Measurements from ENCODE around the gene ZMYND8.

ZMYND8 gene

GRCh38 chr20:47165376-47165865 lies 191.1 kb downstream of the ZMYND8 start:
- TF ChIP-seq REST (IDR thresholded peaks at IDR 0.05; ENCODE audit: insufficient read depth in 1 of 2, low read depth in 2 of 2, low read length in 2 of 2) (no peak), SIN3A (IDR thresholded peaks at IDR 0.05; ENCODE audit: borderline replicate concordance, insufficient read depth, low read length) (no peak), TAF1 (IDR thresholded peaks at IDR 0.05; ENCODE audit: borderline replicate concordance, insufficient read depth, low read length) (no peak), FOXP2 (optimal IDR thresholded peaks at IDR 0.05; ENCODE audit: borderline replicate concordance, extremely low read depth, extremely low read length, insufficient read depth) (no peak), POLR2AphosphoS5 (IDR thresholded peaks at IDR 0.05; ENCODE audit: low read depth, low read length) (no peak)

DNA sequence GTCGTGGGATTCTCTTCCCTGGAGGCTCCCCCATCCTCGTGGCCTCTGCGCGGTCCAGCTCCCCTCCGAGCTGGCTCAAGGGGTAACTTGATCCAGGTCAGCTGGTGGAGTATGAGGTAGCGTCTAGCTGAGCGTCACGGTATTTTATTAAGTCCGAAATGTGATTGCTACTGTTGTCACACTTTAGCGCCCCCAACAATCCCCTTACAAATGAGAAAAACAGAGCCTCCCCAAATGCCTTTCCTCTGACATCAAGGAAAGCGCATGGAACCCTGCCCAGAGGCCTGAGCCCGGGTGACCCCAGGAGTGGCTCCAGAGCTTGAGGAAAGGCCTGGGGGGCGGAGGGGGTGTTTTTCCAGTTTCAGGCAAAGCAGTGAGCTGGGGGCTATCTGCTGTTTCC lies 192.4 kb downstream of the ZMYND8 start:
- no peak for TF ChIP-seq POLR2AphosphoS5 (IDR thresholded peaks at IDR 0.05; ENCODE audit: low read depth, low read length)
- TF ChIP-seq SIN3A (IDR thresholded peaks at IDR 0.05; ENCODE audit: borderline replicate concordance, insufficient read depth, low read length), result no peak
- no peak for TF ChIP-seq TAF1 (IDR thresholded peaks at IDR 0.05; ENCODE audit: borderline replicate concordance, insufficient read depth, low read length)
- no peak for TF ChIP-seq FOXP2 (optimal IDR thresholded peaks at IDR 0.05; ENCODE audit: borderline replicate concordance, extremely low read depth, extremely low read length, insufficient read depth)
- TF ChIP-seq REST (IDR thresholded peaks at IDR 0.05; ENCODE audit: insufficient read depth in 1 of 2, low read depth in 2 of 2, low read length in 2 of 2), result no peak

GRCh38 chr20:47161411-47161810 lies 195.1 kb downstream of the ZMYND8 start:
- no peak for TF ChIP-seq SIN3A (IDR thresholded peaks at IDR 0.05; ENCODE audit: borderline replicate concordance, insufficient read depth, low read length)
- no peak for TF ChIP-seq TAF1 (IDR thresholded peaks at IDR 0.05; ENCODE audit: borderline replicate concordance, insufficient read depth, low read length)
- no peak for TF ChIP-seq POLR2AphosphoS5 (IDR thresholded peaks at IDR 0.05; ENCODE audit: low read depth, low read length)

GRCh38 chr20:47160992-47161391 lies 195.5 kb downstream of the ZMYND8 start:
- TF ChIP-seq REST (IDR thresholded peaks at IDR 0.05; ENCODE audit: insufficient read depth in 1 of 2, low read depth in 2 of 2, low read length in 2 of 2) (no peak), SIN3A (IDR thresholded peaks at IDR 0.05; ENCODE audit: borderline replicate concordance, insufficient read depth, low read length) (no peak), TAF1 (IDR thresholded peaks at IDR 0.05; ENCODE audit: borderline replicate concordance, insufficient read depth, low read length) (no peak), FOXP2 (optimal IDR thresholded peaks at IDR 0.05; ENCODE audit: borderline replicate concordance, extremely low read depth, extremely low read length, insufficient read depth) (no peak), POLR2AphosphoS5 (IDR thresholded peaks at IDR 0.05; ENCODE audit: low read depth, low read length) (no peak)

GRCh38 chr20:47160240-47160639 lies 196.3 kb downstream of the ZMYND8 start:
- no peak for TF ChIP-seq FOXP2 (optimal IDR thresholded peaks at IDR 0.05; ENCODE audit: borderline replicate concordance, extremely low read depth, extremely low read length, insufficient read depth)
- no peak for TF ChIP-seq TAF1 (IDR thresholded peaks at IDR 0.05; ENCODE audit: borderline replicate concordance, insufficient read depth, low read length)
- no peak for TF ChIP-seq REST (IDR thresholded peaks at IDR 0.05; ENCODE audit: insufficient read depth in 1 of 2, low read depth in 2 of 2, low read length in 2 of 2)

Measured in PFSK-1 (cell line).